ENCODE data around the gene ZNF827. TPM values are rescaled to one million over a fixed set of nuclear protein-coding genes. Genes with fewer than 3 reads are reported as not detected.

Gene ZNF827
- total and polyA plus RNA-seq, 3 experiments from 2014 or later = 6.9 to 32.5 (median 32.2) TPM

GRCh38 chr4:145954924-145955339, 16.3 kb upstream of the ZNF827 start:
- Histone ChIP-seq H3K4me3 (ENCODE audit: low read length) (no peak overlapping the region), H3K36me3 (ENCODE audit: insufficient read depth, low read length) (no peaks in the 10 kb centered on the region), H3K27ac (ENCODE audit: low read depth, low read length) (no peak overlapping the region), H3K4me1 (ENCODE audit: insufficient read depth, low read length) (no peaks in the 10 kb centered on the region), H3K27me3 (ENCODE audit: insufficient read depth, low read length, poor library complexity, severe bottlenecking) (no peaks in the 10 kb centered on the region), H3K9me3 (ENCODE audit: low read length) (no peaks in the 10 kb centered on the region)
- Mint-ChIP-seq H3K9me3 (no peaks in the 10 kb centered on the region), H3K27ac (no peak overlapping the region), H3K36me3 (no peaks in the 10 kb centered on the region), H3K27me3 (peaks cover 6 to 12% of the 10 kb centered on the region in 2 donors), H3K4me3 (no peak overlapping the region), H3K4me1 (no peaks in the 10 kb centered on the region)
- ChIA-PET CTCF (interaction anchor here (1.7 kb wide), 1 partner anchor 10 kb away, joined by 6 read pairs; no protein-coding TSS in a partner anchor), POLR2A (no interaction called here)
- no peak for DNase-seq

GRCh38 chr4:145951931-145952330, 13.3 kb upstream of the ZNF827 start:
- Mint-ChIP-seq H3K4me1 (no peaks in the 10 kb centered on the region), H3K27me3 (peaks cover 2 to 33% of the 10 kb centered on the region in 2 donors), H3K36me3 (no peaks in the 10 kb centered on the region), H3K4me3 (no peak overlapping the region), H3K27ac (no peak overlapping the region), H3K9me3 (no peaks in the 10 kb centered on the region)
- H3K27me3 ChIP-seq (ENCODE audit: insufficient read depth, low read length, poor library complexity, severe bottlenecking) = no peaks in the 10 kb centered on the region
- DNase-seq = no peak
- no peaks in the 10 kb centered on the region for H3K36me3 ChIP-seq (ENCODE audit: insufficient read depth, low read length)
- ChIA-PET POLR2A (interaction anchor here (0.6 kb wide), 1 partner anchor 302 kb away, joined by 3 read pairs; no protein-coding TSS in a partner anchor), CTCF (interaction anchor here (1.2 to 1.5 kb wide), 2 partner anchors 12 to 16 kb away, joined by 3 read pairs; no protein-coding TSS in a partner anchor)
- H3K9me3 ChIP-seq (ENCODE audit: low read length) = no peaks in the 10 kb centered on the region
- H3K27ac ChIP-seq (ENCODE audit: low read depth, low read length) = no peak overlapping the region
- no peak overlapping the region for H3K4me3 ChIP-seq (ENCODE audit: low read length)
- H3K4me1 ChIP-seq (ENCODE audit: insufficient read depth, low read length) = no peaks in the 10 kb centered on the region

- CTCF ChIA-PET = interaction anchor here (0.8 to 1.5 kb wide), 3 partner anchors 9 to 12 kb away, joined by 3 to 6 read pairs (median 4); no protein-coding TSS in a partner anchor
- POLR2A ChIA-PET = no interaction called here
- H3K4me3 Mint-ChIP-seq = no peak overlapping the region
- Histone ChIP-seq H3K36me3 (ENCODE audit: insufficient read depth, low read length) (no peaks in the 10 kb centered on the region), H3K9me3 (ENCODE audit: low read length) (no peaks in the 10 kb centered on the region), H3K4me1 (ENCODE audit: insufficient read depth, low read length) (no peaks in the 10 kb centered on the region), H3K4me3 (ENCODE audit: low read length) (no peak overlapping the region), H3K27me3 (ENCODE audit: insufficient read depth, low read length, poor library complexity, severe bottlenecking) (no peaks in the 10 kb centered on the region), H3K27ac (ENCODE audit: low read depth, low read length) (no peak overlapping the region)
- no peak for DNase-seq
- H3K36me3 Mint-ChIP-seq = no peaks in the 10 kb centered on the region
- no peaks in the 10 kb centered on the region for H3K4me1 Mint-ChIP-seq
- peaks cover 4 to 27% of the 10 kb centered on the region in 2 donors for H3K27me3 Mint-ChIP-seq
- H3K9me3 Mint-ChIP-seq = no peaks in the 10 kb centered on the region
- H3K27ac Mint-ChIP-seq = no peak overlapping the region
Observed at GRCh38 chr4:145945431-145946155, 7.0 kb upstream of the ZNF827 start.

GRCh38 chr4:145944886-145945285, 6.3 kb upstream of the ZNF827 start:
- H3K27me3 ChIP-seq (ENCODE audit: insufficient read depth, low read length, poor library complexity, severe bottlenecking) = no peaks in the 10 kb centered on the region
- CTCF ChIA-PET = interaction anchor here (0.9 to 1.5 kb wide), 2 partner anchors 11 to 12 kb away, joined by 4 to 6 read pairs; no protein-coding TSS in a partner anchor
- Mint-ChIP-seq H3K4me1 (no peaks in the 10 kb centered on the region), H3K27me3 (peaks cover 4 to 20% of the 10 kb centered on the region in 2 donors), H3K36me3 (no peaks in the 10 kb centered on the region), H3K9me3 (no peaks in the 10 kb centered on the region), H3K4me3 (no peak overlapping the region), H3K27ac (no peak overlapping the region)
- no peaks in the 10 kb centered on the region for H3K36me3 ChIP-seq (ENCODE audit: insufficient read depth, low read length)
- POLR2A ChIA-PET = no interaction called here
- H3K9me3 ChIP-seq (ENCODE audit: low read length) = no peaks in the 10 kb centered on the region
- H3K27ac ChIP-seq (ENCODE audit: low read depth, low read length) = no peak overlapping the region
- DNase-seq = no peak
- H3K4me3 ChIP-seq (ENCODE audit: low read length) = no peak overlapping the region
- H3K4me1 ChIP-seq (ENCODE audit: insufficient read depth, low read length) = no peaks in the 10 kb centered on the region

GRCh38 chr4:145939856-145940255, 1.2 kb upstream of the ZNF827 start:
- Mint-ChIP-seq H3K4me3 (peak overlapping the region in 2 of 7 donors; percentile 89 to 97), H3K36me3 (peaks cover 0 to 15% (median 0%) of the 10 kb centered on the region in 3 donors), H3K4me1 (peaks cover 17 to 25% (median 25%) of the 10 kb centered on the region in 3 donors), H3K27ac (peak overlapping the region in 3 of 8 donors; percentile 92 to 98 (median 96)), H3K27me3 (peaks cover 0 to 8% of the 10 kb centered on the region in 2 donors), H3K9me3 (peaks cover 0 to 3% (median 0%) of the 10 kb centered on the region in 5 donors)
- ChIA-PET CTCF (interaction anchor here (1.0 to 1.7 kb wide), 2 partner anchors 12 to 14 kb away, joined by 3 read pairs; no protein-coding TSS in a partner anchor), POLR2A (no interaction called here)
- H3K27ac ChIP-seq (ENCODE audit: low read depth, low read length) = no peak overlapping the region
- no peak overlapping the region for H3K4me3 ChIP-seq (ENCODE audit: low read length)
- no peaks in the 10 kb centered on the region for H3K4me1 ChIP-seq (ENCODE audit: insufficient read depth, low read length)
- no peaks in the 10 kb centered on the region for H3K27me3 ChIP-seq (ENCODE audit: insufficient read depth, low read length, poor library complexity, severe bottlenecking)
- DNase-seq = no peak
- H3K9me3 ChIP-seq (ENCODE audit: low read length) = no peaks in the 10 kb centered on the region
- no peaks in the 10 kb centered on the region for H3K36me3 ChIP-seq (ENCODE audit: insufficient read depth, low read length)

GRCh38 chr4:145939441-145939750, 773 bp upstream of the ZNF827 start:
- no peaks in the 10 kb centered on the region for H3K4me1 ChIP-seq (ENCODE audit: insufficient read depth, low read length)
- H3K27ac Mint-ChIP-seq = peak overlapping the region in 7 of 8 donors; percentile 14 to 98 (median 89)
- DNase-seq = no peak
- H3K27me3 Mint-ChIP-seq = peaks cover 0 to 8% of the 10 kb centered on the region in 2 donors
- ChIA-PET CTCF (interaction anchor here (0.9 to 1.7 kb wide), 2 partner anchors 14 to 17 kb away, joined by 3 read pairs; no protein-coding TSS in a partner anchor), POLR2A (no interaction called here)
- H3K4me3 Mint-ChIP-seq = peak overlapping the region; percentile 85 to 97 (median 94)
- no peaks in the 10 kb centered on the region for H3K27me3 ChIP-seq (ENCODE audit: insufficient read depth, low read length, poor library complexity, severe bottlenecking)
- peaks cover 0 to 15% (median 0%) of the 10 kb centered on the region in 3 donors for H3K36me3 Mint-ChIP-seq
- H3K36me3 ChIP-seq (ENCODE audit: insufficient read depth, low read length) = no peaks in the 10 kb centered on the region
- H3K9me3 Mint-ChIP-seq = peaks cover 0 to 3% (median 0%) of the 10 kb centered on the region in 5 donors
- H3K9me3 ChIP-seq (ENCODE audit: low read length) = no peaks in the 10 kb centered on the region
- peaks cover 22 to 30% (median 30%) of the 10 kb centered on the region in 3 donors for H3K4me1 Mint-ChIP-seq
- H3K4me3 ChIP-seq (ENCODE audit: low read length) = no peak overlapping the region
- H3K27ac ChIP-seq (ENCODE audit: low read depth, low read length) = no peak overlapping the region

GRCh38 chr4:145937971-145938611, 532 bp downstream of the ZNF827 start:
- peaks cover 24 to 40% (median 38%) of the 10 kb centered on the region in 3 donors for H3K4me1 Mint-ChIP-seq
- peaks cover 0 to 8% of the 10 kb centered on the region in 2 donors for H3K27me3 Mint-ChIP-seq
- peaks cover 0 to 3% (median 0%) of the 10 kb centered on the region in 5 donors for H3K9me3 Mint-ChIP-seq
- peak; percentile 23 to 73 (median 59) for DNase-seq
- Histone ChIP-seq H3K27ac (ENCODE audit: low read depth, low read length) (peak overlapping the region; percentile 74), H3K4me1 (ENCODE audit: insufficient read depth, low read length) (no peaks in the 10 kb centered on the region), H3K36me3 (ENCODE audit: insufficient read depth, low read length) (no peaks in the 10 kb centered on the region), H3K27me3 (ENCODE audit: insufficient read depth, low read length, poor library complexity, severe bottlenecking) (no peaks in the 10 kb centered on the region), H3K4me3 (ENCODE audit: low read length) (peak overlapping the region; percentile 93), H3K9me3 (ENCODE audit: low read length) (no peaks in the 10 kb centered on the region)
- H3K4me3 Mint-ChIP-seq = peak overlapping the region; percentile 85 to 97 (median 94)
- H3K27ac Mint-ChIP-seq = peak overlapping the region; percentile 80 to 98 (median 94)
- ChIA-PET POLR2A (interaction anchor here (0.6 to 1.8 kb wide), 5 partner anchors 28 to 1746 kb away, joined by 3 to 11 read pairs (median 4); partner anchors contain the start of gene PRMT9), CTCF (interaction anchor here (0.9 to 1.7 kb wide), 3 partner anchors 13 to 322 kb away, joined by 3 to 4 read pairs (median 3); no protein-coding TSS in a partner anchor)
- H3K36me3 Mint-ChIP-seq = peaks cover 0 to 15% (median 0%) of the 10 kb centered on the region in 3 donors
